HG03108 (cell line): ENCODE measurements around the gene ANK3.

ENCODE experiments used
- ATAC-seq: cut with Tn5 transposase; IDR thresholded peaks from one replicate; pipeline ENCODE4 v1.9.1; 2021; ENCODE audit warnings: moderate library complexity; ENCODE audit not compliant: unreplicated experiment

Gene ANK3

DNA sequence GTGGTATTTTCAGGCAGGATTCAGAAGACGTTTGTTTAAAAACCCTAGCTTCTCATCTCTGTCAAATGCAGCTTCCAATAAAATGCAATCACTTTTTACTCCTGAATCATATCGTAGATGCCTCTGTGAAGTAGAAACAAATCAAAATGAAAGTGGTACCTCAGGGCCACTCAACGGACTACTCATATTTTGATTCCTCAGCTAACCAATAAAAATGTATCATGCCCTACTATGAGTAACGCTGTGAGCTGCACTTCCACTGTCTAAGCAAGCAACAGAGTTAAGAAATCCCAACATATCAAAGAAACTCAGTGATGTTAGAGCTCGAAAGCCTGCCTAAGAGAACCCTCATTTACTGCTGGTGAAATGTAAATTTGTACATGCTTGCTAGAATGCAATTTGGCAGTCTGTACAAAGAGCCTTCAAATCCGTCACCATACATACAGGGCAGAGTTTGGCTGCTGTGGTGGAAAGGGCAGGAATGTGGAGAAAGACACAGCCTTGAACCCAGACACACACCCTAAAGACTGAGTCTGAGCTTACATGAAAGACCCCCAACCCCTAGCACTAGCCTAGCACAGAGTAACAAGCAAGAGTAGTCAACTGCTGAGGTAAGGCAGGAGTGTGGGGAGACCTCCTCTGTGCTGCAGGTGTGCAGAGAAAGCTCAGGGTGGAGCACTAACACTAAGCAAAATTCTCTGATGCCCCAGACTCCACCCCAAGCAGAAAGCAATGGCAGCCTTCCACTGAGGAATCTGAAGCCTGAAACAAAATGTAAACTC, 151.5 kb downstream of the ANK3 start:
- peak; percentile 37 for ATAC-seq

DNA sequence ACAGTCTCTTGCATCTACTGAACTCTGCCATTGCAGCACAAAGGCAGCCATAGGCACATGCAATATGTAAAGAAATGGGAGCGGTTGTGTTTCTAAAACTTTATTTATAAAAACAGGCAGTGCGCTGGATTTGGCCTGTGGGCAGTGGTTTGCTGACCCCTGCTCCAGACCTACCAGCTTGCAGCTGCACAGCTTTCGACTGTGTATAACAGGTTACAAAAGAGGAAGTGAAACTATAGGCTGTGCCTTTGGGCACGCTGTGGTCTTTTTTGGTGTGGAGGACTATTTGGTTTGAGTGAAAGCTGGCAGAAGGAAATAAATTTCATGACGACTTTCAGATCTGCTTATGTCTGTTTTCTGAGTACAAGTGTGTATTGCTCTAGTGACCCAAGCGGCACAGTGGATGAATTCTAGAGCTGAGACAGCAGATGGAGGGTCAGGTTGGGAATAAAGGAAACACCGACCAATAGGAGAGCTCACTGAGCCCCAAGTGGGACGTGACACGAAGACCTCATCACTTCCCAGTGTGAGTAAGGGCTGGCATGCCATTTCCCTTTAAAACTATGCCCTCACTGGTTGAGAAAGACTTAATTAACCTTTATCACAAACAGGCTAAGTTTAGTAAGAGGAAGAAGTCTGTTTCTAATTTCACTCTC, 152.7 kb downstream of the ANK3 start:
- peak; percentile 99 for ATAC-seq

DNA sequence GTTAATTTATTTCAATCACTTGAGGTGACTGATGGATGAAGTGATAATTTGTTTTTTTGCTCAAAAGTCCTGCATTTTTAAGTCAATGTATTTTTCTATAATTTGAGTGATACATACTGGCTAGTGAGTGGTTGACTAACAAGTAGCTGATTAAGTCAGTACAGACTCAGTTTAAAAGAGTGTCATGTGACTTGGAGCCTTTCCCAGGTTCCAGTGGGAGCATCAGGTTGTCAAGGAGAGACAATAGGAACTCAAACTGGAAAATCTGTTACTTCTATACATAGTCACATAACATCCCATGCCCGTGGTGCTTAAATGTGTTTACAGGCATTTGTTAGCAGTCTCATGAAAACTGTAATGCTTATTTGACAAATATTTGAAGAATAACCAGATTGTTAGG, 154.7 kb downstream of the ANK3 start:
- ATAC-seq = no peak

DNA sequence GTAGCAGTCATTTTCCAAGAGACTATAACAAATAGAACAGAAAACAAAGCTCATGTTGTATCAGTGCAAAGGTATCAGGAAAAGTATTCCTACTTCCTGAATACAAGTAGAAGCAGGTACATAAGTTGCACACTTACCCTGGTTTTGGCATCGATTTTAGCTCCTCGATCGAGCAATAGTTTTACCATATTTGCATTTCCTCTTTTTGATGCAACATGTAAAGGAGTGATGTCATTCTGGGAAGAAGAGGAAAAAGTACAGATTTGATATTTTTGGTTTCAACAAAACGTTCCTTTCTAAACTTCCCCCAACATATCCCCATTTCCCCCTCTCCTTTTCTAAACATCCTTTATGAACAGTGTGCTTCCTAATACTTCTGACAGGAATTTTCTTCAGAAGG, 155.1 kb downstream of the ANK3 start:
- ATAC-seq = no peak

DNA sequence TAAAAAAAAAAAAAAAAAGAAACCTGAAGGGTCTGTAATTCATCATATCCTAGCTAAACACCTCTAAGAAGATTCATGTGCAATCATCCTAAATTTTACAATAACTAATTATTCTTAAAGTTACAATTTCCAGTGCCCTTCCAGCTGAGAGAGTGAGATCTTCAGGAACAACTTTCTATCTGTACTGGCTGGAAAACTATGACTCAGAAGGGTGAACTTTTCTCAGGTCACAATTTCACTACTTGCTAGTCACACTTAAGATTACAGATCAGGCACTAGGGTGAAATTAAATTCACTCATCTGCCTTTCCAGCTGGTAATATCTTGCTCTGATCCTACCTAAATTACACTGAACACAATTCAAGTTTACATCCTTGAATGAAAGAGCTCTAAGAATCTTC, 158.8 kb downstream of the ANK3 start:
- ATAC-seq = no peak

DNA sequence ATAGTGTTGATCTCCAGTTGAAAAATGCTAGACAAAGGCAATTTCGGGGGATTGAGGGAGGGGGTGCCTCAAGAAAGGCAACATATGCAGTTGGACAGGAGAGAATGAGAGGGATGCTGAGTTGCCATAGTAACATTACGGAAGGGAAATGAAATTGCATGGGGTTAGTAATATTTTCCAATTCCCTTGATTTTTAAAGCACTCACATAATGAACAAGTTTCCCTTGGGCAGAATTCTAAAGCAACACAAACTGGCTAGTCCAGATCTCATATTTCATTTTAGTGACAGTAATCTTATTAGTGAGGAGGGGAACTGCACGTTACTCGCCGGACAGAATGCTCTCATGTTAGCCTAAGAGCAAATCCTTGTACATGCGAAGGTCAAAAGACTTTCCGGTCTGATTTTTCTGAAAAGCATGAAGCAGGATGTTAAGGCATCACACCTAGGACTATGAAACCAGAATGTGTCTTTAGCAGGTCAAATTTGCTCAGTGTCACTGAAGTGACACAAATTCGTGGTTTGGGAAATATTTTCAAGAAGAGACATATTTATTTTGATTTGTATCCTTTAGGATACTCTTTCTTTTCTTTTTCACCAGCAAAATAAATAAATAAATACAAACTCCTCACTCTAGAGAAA, 165.5 kb downstream of the ANK3 start:
- ATAC-seq = no peak

DNA sequence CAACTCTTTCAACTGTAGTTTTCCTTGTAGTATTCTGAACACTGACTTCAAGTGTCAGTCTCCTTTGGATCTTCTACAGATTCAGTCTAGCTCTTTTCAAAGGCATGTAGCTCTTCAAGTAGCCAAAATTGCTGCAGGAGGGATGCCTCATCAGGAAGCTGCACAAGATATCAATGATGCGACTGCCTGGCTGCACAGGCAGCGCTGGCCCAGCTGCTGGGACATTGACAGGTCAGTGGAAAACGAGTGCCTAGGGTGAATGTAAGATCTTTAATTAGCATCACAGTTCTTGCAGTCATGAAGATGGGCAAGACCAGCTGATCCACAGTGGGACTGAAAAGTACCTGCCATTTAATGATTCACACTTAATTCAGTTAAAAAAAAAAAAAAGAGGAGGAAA, 167.6 kb downstream of the ANK3 start:
- ATAC-seq = no peak

DNA sequence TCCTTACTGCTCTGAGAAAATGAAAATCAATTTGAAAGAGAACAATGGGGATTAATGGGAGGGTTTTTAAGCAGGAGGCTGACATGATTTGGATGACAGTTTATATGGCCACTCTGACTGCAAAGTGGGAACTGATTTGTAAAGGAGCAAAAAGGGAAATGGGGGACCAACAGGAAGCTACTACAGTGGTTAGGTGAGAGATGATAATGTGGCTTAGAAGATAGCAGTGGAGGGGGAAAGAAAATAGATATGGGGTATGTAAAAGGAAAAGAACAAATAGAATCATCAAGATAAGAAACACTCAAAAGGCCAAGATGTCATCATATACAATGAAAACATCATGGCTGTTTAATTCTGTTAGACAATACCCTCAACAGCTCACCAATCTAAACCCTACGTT, 177.5 kb downstream of the ANK3 start:
- ATAC-seq = no peak

DNA sequence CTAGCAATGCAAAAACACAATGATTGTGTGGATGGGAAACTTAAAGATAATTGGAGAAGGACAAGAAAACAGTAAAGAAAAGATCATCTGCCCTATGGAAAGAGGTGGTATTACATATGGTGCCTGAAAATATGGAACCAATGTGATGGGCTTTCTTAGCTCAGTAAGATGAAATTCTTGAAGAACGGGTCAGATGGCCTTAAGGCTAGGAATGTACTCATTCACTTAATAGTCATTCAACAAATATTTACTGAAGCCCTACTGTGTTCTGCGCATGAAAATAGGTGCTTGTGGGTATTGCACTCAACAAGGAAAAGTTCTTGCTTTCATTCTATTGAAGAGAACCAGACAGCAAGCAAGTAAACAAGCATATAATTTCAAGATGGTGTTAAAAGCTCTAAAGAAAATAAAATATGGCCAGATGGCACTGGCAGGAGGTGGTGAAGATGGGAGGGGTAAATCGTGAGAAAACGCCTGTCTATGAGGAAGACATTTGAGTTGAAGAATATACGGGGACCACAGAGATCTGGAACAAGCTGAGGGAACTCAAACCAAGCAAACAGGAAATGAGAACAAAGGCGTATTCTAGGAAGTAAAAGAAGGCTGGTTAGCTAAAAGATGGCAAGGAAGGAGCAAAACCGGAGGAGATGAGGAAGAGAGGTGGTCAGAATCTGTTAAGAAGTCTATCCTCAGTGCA, 179.7 kb downstream of the ANK3 start:
- ATAC-seq = no peak

DNA sequence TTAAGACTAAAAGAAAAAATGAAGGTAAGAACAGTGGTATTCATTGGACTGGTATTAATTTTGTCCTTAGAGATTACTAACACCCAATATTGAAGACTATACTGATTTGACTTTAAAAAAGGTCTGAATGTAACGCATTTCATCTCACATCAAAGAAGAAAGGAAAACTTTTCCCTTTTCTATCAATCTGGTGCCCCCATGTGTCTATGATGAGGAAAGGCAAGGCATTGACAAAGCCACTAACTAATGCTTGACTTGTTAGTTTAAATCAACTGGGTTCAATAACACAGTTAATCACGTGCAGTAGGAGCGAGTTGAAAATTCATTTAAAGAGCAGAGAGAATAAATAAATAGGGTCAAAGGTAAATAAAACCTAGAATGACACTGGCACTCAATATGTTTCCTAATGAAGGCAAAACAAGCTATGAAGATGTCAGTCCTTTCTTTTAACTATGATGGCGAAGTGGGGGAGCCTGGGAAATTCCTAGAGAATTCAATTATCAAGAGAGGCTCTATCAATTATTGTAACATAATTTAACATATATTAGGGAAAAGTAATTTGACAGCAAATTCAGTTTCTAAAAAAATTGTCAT, 180.9 kb downstream of the ANK3 start:
- ATAC-seq = no peak

DNA sequence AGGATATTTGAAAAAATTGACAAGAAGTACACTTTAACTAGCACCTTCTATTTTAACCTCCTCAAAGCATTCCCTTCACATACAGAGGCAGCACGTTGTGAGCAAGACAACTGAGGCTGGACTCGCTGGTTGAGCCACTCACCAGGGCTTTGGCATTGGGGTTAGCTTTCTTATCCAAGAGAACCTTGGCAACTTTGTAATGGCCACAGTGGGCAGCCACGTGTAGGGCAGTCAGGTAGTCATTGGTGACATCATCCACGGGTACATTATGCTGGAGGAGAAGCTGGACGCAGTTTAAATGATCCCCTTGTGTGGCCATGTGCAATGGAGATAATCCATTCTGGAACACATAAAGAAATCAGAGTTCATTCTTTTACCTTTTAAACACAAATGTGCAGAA, 181.8 kb downstream of the ANK3 start:
- ATAC-seq = no peak

DNA sequence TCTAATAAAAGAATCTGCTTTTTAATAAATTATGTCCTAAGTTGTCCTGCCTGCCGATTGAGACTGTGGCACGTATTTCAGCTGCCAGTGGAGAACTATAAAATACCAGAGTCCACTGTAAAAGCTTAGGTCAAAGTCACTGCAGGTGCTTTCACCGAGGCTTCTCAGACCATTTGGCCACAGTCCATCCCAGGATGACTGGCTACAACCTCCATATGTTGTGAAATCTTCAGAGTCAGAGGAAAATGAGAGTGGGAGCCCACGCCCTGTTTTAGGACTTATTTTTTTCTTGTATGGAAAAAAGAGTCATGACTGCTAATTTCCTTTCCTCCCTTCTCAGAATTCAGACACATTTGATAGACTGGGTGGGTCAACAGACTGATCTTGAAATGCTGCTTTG, 182.9 kb downstream of the ANK3 start:
- no peak for ATAC-seq

DNA sequence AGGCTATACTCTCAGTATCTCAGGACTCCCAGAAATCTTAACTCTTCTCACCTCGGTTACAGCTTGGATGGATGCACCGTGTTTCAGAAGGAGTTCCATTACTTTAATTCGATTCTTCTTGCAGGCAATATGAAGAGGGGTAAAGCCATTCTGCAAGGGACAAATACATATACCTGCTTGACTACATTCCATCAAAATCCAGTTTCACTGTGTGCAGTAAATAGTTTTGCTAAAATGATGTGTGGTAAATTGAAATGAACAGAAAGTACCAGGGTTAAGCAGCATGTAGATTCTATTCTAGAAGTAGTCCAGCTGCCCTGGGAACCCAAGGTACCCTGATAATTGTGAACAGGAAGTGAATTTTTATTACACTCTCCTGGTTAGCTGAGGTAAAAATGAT, 183.9 kb downstream of the ANK3 start:
- ATAC-seq = no peak

DNA sequence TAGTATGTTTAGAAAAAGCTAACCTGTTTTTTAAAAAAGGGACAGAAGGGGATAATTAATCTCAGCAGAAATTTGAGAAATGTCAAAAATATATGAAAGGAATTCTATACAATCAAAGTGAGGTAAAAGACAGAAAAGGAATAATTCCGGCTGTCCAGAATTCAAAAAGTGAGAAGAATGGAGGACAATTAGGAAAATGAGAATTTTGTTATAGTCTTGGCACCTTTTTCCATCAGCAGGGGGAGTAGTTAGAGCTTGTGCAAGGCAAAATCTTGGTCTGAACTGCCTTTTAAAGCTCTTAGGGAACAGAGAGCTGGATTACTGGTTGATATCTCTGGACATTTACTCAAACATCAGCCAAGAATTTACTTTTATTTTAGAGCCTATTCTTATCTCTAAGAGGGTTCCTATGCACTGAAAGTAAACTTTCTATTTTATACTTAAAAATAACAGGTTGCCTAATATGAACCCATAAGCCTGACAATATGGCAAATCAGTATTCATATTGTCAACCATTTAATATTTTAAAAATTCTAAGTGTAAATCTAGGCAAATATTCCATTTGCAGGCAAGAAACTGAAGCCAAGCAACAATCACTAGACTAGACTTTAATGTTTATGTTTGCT, 185.6 kb downstream of the ANK3 start:
- no peak for ATAC-seq

DNA sequence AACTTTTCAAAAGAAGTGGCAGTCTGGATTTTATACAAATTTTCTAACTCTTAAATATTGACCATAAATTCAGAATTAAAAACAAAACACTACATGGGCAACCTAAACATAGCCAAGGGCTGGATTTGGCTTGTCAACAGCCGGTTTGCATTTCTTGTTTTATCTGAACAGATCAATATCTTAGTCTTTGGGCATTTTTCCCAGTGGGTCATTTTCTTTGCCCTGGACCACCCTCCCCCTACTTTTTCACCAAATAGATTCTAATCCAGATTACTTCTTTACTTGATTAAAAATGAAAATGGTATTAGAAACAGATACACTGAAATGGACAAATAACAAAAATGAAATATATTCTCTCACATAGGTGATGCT, 189.0 kb downstream of the ANK3 start:
- no peak for ATAC-seq

DNA sequence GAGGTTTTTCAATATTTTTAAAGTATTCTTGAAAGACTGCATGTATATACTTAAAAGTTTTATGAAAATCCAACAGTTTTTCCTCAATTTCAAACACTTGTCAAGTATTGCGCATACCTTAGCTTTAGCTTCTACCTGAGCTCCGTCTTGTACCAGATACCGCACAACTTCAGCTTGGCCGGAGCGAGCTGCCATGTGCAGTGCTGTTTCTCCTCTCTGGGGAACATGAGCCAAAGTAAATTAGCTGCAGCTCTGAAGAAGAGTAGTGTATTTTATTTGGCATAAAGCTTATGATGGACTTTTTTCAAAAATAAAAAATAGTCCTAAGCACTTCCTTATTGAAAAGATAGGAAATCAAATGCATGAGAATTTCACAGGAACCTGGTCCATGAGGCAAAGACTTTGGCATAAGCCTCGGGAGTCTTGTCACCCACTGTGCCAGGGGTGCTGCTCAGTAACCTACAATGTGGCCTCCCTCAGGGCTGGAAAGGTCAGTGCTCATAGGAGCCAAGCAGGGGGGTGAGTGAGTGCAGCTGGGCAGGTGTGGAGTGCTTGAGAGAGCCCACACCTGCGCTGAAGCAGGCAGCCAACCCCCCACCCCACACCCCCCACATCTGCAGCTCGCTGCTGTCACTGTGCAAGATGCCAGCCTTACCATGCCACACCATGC, 189.5 kb downstream of the ANK3 start:
- ATAC-seq = no peak

DNA sequence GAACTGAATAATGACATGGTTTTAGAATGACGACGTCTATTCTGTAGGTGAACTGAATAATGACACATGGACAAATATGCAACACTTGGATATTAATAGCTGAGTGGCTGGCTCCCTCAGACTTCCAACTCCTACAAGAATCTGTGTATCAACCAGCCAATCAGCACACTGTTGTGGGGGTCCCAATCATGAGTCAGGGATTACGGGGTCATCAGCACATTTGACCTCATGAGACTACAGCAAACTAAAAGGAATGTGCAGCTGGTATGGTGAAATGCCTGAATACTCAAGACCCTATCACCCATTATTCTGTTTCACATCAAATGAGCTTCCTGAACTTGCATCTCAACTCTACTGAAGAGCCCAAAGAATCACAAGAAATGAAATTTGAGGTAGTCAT, 192.5 kb downstream of the ANK3 start:
- no peak for ATAC-seq

DNA sequence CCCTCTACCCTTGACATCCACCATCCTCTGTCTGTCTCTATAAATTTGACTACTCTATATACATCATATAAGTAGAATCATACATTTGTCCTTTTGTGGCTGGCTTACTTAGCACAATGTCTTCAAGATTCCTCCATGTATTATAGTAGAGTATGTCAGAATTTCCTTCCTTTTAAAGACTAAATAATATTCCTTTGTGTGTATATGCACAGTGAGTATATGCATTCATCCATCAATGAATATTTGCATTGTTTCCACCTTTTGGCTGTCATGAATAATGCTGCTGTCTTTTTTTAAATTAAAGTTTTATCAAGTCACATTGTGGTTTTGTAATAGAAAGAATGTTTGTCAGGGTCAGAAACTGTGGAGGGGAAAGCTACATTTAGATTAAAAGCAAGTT, 195.3 kb downstream of the ANK3 start:
- ATAC-seq = no peak

DNA sequence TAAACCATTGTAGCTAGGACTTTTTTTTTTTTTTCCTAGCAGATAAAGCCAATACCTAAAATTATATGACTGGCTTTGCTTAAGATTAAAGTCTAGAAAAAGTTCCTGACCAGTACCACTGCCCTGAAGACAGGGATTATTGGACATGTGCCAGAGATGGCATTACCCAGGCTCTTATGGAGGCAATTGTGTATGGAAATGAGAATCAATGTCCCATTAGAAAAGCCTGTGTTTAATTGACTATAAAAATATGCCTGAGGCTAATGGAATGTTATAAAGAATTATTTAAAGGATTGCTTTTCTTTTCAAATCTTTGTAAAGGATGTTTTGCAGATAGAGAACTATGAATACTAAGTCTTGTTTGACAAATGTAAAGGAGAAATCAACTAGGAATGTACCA, 196.7 kb downstream of the ANK3 start:
- ATAC-seq = no peak

DNA sequence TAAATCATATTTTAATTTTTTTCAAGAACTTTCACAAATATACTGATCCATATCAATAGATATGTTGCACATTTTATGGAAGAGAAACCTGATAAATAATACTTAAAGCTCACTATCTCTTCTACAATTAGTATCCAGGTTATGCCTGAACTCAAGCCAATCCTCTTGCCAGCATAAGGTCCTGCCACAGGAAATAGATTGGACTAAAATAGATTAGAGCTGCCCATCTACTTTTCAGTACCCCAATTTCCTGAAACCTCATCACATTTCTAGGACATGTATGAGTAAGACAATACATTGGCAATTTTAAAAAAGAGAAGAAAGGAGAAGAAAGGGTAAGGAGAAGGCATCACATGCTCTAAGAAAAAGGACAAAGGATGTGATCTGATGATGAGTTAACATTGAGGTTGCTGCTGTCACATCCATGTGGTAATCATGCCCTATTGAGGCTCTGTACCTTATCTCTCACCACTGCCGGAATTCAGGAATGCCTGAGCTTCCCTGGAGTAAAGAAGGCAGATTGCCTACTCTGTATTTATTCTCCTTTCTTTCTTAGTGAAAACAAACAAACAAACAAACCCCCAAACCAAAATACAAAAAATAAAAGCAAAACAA, 199.7 kb downstream of the ANK3 start:
- no peak for ATAC-seq
